HG03045 (cell line): ENCODE measurements around the gene CHMP4A.

Source experiments
- ATAC-seq: cut with Tn5 transposase; IDR thresholded peaks from one replicate; pipeline ENCODE4 v1.9.1; 2021; ENCODE audit warnings: mild to moderate bottlenecking, moderate library complexity; ENCODE audit not compliant: unreplicated experiment

Gene CHMP4A

GRCh38 chr14:24179961-24180796, 33.1 kb downstream of the CHMP4A start:
- no peak for ATAC-seq

GRCh38 chr14:24179294-24179960, 33.9 kb downstream of the CHMP4A start:
- ATAC-seq = no peak

DNA sequence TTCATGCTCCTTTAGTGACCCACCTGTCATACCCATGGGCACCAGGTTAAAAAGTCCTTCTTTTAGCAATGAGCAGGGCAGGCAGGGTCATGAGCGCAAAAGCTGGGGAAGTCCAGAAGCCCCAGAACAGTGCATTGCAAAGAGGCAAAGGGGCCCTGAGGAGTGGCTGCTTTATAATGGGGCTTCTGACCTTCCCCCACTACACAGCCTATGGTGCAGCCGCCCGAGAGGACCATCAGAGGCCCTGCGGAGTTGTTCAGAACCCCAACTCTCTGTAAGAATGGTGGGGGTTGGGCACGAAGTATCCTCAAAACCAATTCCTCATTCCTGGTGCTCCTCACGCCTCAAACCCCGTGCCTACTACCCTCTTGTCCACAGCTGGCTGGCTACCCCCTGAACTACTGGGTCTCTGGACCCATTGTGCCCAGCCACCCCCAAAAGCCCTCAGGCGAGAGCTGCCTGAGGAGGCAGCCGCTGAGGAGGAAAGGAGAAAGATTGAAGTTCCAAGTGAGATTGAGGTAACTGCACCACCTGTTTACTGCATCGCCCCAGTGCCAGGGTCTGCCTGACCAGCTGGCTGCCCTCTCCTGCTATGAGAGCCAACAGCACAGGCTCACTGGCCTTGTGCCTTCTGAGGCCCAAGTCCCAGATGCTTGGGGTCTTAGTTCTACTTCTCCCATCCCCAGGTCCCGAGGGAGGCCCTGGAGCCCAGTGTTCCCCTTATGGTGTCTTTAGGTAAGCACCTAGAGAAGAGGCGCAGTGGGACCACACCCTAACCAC, 34.7 kb downstream of the CHMP4A start:
- ATAC-seq = no peak

DNA sequence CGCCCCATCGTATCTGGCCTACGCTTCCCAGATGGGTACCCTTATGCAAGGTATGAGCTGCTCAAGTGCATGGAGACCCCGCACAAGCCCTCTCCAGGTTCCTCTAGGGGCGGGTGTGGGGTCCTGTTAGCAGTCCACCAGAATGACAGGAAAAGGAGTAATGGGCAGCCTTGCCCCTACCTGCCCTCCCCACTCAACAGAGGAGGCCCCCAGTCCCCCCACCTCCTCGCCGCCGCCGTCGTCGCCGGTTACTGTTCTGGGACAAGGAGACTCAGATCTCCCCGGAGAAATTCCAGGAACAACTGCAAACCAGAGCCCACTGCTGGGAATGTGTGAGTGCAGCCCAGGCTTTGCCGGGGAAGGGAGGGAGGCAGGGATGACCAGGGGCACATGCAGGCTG, 35.4 kb downstream of the CHMP4A start:
- ATAC-seq = no peak

- no peak for ATAC-seq
Measured at GRCh38 chr14:24177041-24177825, 36.1 kb downstream of the CHMP4A start.

GRCh38 chr14:24176599-24176998, 36.7 kb downstream of the CHMP4A start:
- no peak for ATAC-seq

DNA sequence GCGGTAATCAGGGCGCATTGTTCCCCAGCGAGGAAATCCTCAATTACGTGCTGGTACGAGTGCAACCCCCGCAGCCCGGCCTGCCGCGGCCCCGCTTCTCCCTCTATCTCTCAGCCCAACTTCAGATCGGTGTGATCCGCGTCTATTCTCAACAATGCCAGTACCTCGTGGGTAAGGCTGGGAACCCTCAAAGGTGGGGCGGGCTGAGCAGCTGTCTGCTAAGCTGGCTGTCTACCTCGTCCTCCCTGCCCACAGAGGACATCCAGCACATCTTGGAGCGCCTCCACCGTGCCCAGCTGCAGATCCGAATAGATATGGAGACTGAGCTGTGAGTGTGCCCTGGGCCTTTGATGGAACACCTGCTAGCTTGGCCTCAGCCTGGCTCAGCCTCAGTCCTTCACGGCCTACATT, 40.4 kb downstream of the CHMP4A start:
- ATAC-seq = no peak

DNA sequence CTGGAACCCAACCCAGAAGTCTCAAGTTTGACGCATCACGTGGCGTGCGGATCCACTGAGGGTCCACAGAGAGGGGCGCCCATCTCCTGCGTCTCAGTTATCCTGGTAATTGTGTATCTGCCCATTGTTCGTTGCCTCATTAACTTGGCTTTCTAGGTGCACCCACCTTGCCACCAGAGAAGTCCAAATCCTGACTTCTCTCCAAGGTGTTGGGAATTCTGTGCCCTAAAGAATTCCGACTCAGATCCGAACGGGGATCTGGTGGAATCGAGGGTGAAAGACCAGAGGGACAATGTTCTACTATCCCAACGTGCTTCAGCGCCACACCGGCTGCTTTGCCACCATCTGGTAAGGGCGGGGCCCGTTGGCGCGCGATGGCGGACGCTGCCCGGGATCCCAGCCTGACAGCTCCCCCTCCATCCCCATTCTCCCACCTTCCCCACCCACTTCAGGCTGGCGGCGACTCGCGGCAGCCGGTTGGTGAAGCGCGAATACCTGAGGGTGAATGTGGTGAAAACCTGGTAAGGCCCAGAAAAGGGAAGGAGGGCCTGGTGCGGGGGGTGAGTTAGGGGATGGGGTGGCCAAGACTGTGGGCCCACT, 40.9 kb downstream of the CHMP4A start:
- ATAC-seq = no peak

DNA sequence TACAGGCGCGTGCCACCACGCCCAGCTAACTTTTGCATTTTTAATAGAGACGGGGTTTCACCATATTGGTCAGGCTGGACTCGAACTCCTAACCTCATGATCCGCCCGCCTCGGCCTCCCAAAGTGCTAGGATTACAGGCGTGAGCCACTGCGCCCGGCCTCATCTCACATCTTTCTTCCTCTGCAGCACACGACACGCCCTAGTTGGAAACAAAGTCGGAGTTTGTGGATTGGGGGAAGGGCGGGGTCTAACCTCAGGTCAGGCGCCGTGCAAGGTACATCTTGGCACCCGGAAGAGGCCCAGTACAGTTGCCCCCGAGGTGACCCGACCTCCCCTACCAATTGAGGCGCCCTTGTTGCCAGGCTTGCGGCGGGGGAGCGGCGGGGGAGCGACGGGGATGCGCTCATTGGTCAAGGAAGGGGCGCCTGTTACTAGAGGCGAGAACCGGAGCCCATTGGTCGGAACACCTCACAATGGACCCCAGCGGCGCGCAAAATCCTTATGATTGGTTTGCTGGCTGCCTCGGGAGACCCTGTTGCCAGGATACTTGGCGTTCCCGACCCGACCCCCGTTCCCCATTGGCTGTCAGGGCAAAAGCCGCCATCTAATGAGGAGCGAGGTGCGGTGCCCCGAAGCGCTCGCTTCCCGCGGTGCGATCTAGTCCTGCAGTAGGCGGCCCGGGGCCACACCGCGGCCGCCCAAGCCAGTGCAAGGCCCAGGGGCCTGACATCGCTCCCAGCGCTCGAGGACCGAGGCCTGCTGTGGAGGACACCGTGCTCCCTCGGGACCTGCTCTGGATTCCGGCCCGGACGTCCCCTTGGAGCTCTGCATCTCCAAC, 41.6 kb downstream of the CHMP4A start, which contains the start of gene REC8:
TSS of gene REC8 (plus strand) at position 659 of the 839 bp plus-strand sequence. CDS start 473 bp downstream, outside the sequence.
- peak; percentile 59 for ATAC-seq

GRCh38 chr14:24167469-24168114, 45.7 kb downstream of the CHMP4A start:
- ATAC-seq = no peak

DNA sequence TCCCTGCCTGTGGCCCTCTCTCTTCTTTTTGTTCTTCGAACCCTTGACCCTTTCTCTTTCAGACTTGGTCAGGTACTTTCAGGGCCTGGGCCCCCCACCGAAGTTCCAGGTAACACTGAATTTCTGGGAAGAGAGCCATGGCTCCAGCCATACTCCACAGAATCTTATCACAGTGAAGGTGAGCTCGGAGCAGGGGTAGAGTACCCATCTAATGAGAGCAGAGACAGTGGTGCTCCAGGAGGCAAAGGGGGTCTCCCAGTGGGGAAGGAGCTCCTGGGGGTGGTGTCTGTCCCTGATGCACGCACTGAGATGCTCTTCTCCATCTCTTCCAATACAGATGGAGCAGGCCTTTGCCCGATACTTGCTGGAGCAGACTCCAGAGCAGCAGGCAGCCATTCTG, 47.5 kb downstream of the CHMP4A start:
- ATAC-seq = no peak

DNA sequence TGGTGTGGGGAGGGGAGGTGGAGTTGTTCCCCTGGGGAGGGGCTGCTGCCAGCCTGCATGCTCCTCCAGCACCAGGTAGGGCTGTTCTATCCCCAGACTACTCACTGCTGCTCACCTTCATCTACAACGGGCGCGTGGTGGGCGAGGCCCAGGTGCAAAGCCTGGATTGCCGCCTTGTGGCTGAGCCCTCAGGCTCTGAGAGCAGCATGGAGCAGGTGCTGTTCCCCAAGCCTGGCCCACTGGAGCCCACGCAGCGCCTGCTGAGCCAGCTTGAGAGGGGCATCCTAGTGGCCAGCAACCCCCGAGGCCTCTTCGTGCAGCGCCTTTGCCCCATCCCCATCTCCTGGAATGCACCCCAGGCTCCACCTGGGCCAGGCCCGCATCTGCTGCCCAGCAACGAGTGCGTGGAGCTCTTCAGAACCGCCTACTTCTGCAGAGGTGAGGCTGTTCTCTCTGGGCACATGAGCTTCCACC, 48.7 kb downstream of the CHMP4A start:
- ATAC-seq = no peak

- no peak for ATAC-seq
Measured at GRCh38 chr14:24162093-24162492, 51.2 kb downstream of the CHMP4A start.

DNA sequence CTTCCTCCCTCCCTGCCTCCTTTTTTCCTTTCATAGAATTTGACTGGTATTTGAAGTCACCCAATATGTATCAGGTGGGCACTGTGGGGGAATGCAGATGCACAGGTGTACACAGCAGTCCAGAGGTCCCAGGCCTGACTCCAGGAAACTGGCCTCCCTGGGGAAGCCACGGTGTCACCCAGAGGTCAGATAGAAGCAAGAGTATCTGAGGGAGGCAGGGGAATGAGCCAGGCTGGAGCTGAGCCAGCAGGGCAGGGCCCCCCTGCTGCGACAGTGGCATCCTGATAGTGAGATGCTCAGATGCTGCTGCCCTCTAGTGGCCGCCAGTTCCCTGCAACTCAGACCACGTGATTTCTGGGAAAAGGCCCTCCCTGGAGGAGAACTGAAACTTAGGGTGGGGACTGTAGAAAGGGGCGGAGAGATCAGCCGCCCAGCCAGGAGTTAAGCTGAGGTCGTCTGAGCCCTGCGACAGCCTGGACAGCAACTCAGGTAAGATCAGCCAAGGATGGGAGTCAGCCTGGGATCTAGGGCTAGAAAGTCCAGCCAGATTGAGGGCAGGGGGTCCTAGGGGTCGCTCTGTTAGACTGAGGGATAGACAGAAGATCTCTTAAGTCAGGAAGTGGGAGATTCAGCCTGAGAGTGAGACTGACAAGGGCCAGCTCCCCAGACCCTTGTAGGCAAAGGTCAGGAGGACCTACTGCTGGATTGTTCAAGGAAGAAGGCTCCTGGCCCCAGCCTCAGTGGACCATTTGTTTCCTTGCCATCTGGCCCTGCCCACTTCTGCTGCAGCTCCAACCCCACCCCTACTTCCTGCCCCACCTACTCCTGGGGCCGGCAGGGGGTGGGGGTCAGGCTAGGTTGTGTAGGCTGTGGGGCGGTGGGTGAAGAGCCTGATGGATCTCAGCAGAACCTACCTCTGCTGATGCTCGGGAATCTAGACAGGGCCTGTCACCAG, 52.2 kb downstream of the CHMP4A start, which contains the start of gene IRF9:
TSS of gene IRF9 (plus strand) at position 416 of the 955 bp plus-strand sequence. CDS start 880 bp downstream, outside the sequence.
- peak; percentile 71 for ATAC-seq

DNA sequence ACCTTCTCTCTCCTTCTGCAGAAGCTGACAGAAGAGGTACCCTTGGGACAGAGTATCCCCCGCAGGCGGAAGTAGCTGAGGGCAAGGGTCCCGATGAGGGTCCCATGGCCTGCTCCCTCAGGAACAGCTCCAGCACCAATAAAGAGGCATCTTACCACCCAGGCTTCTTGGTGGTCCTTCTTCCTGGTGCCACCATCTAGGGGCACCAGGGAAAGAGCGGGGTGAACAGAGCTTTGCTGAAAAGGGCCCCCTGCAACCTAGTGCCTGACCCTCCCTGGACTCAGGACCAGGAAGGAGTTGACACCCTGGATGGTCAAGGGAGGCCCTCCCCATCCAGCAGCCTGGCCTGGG, 52.8 kb downstream of the CHMP4A start:
- no peak for ATAC-seq

DNA sequence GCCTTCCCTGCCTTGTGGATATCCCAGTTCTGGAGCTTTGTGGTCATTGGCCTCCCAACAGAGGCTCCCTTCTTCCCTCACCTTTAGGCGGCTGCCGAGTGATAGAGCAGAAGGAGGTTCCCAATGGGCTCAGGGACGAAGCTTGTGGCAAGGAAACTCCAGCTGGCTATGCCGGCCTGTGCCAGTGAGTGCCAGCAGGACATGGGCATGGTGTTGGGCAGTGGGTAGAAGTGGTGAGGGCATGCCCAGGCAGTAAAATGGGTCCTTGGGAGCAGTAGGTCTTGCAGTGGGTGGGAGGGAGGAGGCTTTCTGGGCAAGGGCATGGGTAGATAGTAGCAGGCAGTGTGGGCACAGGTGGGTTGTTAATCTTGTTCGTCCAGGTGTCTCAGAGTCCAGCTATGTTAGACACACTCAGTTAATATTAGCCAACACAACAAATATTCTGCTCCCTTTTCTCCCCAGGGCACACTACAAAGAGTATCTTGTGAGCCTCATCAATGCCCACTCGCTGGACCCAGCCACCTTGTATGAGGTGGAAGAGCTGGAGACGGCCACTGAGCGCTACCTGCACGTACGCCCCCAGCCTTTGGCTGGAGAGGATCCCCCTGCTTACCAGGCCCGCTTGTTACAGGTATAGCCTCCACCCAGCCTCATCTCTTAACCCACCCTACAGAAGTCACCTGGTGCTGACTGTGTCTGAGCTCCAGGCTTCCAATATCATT, 53.4 kb downstream of the CHMP4A start:
- ATAC-seq = no peak
